Measurements from ENCODE around the gene TFRC.

GRCh38 chr3:196008387-196008786, 73.5 kb downstream of the TFRC start:
- TF ChIP-seq CTCF (conservative IDR thresholded peaks at IDR 0.05 in 1 of 2, IDR thresholded peaks at IDR 0.05 in 1 of 2; ENCODE audit: extremely low read depth in 1 of 2, insufficient read depth in 1 of 2, low read depth in 1 of 2, low read length in 2 of 2) (no peak), EZH2 (IDR thresholded peaks at IDR 0.05; ENCODE audit: borderline replicate concordance, low read length) (no peak)
